ENCODE results near the gene C3orf33. TPM values are rescaled to one million over a fixed set of nuclear protein-coding genes. Genes with fewer than 3 reads are reported as not detected.
"Not testable (repeated sequence)": the region's sequence is repeated elsewhere in the genome, so short reads cannot be mapped to it uniquely, and the experiment has no call there.

The C3orf33 gene
- total RNA-seq = 4.1 TPM

GRCh38 chr3:155805802-155806618 lies at the start of gene C3orf33:
C3orf33 (minus strand) TSS chr3:155806278; CDS start chr3:155806252, 26 bp downstream.
- DNase-seq (ENCODE audit: low spot score) = peak; percentile 58

GRCh38 chr3:155854141-155854940 lies 48.3 kb upstream of the C3orf33 start, which contains the start of gene SLC33A1:
SLC33A1 (minus strand) TSS chr3:155854427; CDS start chr3:155853997, 430 bp downstream.
- DNase-seq (ENCODE audit: low spot score) = peak; percentile 100

- DNase-seq (ENCODE audit: low spot score) = peak; percentile 12
These were observed 47.4 kb upstream of the C3orf33 start for GRCh38 chr3:155853214-155854140.

- DNase-seq (ENCODE audit: low spot score) = no peak
These were observed 46.3 kb upstream of the C3orf33 start for GRCh38 chr3:155852341-155852740.

GRCh38 chr3:155849404-155849803 lies 43.3 kb upstream of the C3orf33 start:
- DNase-seq (ENCODE audit: low spot score) = not testable (repeated sequence)

GRCh38 chr3:155847993-155848392 lies 41.9 kb upstream of the C3orf33 start:
- DNase-seq (ENCODE audit: low spot score) = no peak

GRCh38 chr3:155846119-155846518 lies 40.0 kb upstream of the C3orf33 start:
- DNase-seq (ENCODE audit: low spot score) = no peak

GRCh38 chr3:155843569-155843968 lies 37.5 kb upstream of the C3orf33 start:
- DNase-seq (ENCODE audit: low spot score) = no peak

- no peak for DNase-seq (ENCODE audit: low spot score)
These were observed 29.4 kb upstream of the C3orf33 start for GRCh38 chr3:155835341-155836071.

- not testable (repeated sequence) for DNase-seq (ENCODE audit: low spot score)
These were observed 22.5 kb upstream of the C3orf33 start for GRCh38 chr3:155828490-155829098.

GRCh38 chr3:155815030-155815545 lies 9.0 kb upstream of the C3orf33 start:
- DNase-seq (ENCODE audit: low spot score) = no peak

GRCh38 chr3:155813224-155813623 lies 7.1 kb upstream of the C3orf33 start:
- DNase-seq (ENCODE audit: low spot score) = not testable (repeated sequence)

GRCh38 chr3:155809181-155809580 lies 3.1 kb upstream of the C3orf33 start:
- no peak for DNase-seq (ENCODE audit: low spot score)

GRCh38 chr3:155807823-155808222 lies 1.7 kb upstream of the C3orf33 start:
- no peak for DNase-seq (ENCODE audit: low spot score)

- peak; percentile 16 for DNase-seq (ENCODE audit: low spot score)
These were observed 775 bp downstream of the C3orf33 start for GRCh38 chr3:155805204-155805801.

- DNase-seq (ENCODE audit: low spot score) = no peak
These were observed 1.8 kb downstream of the C3orf33 start for GRCh38 chr3:155804323-155804722.

- DNase-seq (ENCODE audit: low spot score) = no peak
These were observed 13.5 kb downstream of the C3orf33 start for GRCh38 chr3:155792532-155792931.

GRCh38 chr3:155791190-155791589 lies 14.9 kb downstream of the C3orf33 start:
- no peak for DNase-seq (ENCODE audit: low spot score)

- DNase-seq (ENCODE audit: low spot score) = no peak
These were observed 15.7 kb downstream of the C3orf33 start for GRCh38 chr3:155790272-155790925.

Data from mucosa of gallbladder (tissue), 1 donor.